Stimulated activated CD4-positive, alpha-beta T cell treated with anti-CD3 and anti-CD28 coated beads, Interleukin-4, amount 100 ng/mL, for 24 hours (primary cell): Measurements from ENCODE around the gene NXPH4.

Source experiments
- DNase-seq: peaks from one replicate; pipeline ENCODE4 v3.0.0-alpha.2; 2020

NXPH4 gene

DNA sequence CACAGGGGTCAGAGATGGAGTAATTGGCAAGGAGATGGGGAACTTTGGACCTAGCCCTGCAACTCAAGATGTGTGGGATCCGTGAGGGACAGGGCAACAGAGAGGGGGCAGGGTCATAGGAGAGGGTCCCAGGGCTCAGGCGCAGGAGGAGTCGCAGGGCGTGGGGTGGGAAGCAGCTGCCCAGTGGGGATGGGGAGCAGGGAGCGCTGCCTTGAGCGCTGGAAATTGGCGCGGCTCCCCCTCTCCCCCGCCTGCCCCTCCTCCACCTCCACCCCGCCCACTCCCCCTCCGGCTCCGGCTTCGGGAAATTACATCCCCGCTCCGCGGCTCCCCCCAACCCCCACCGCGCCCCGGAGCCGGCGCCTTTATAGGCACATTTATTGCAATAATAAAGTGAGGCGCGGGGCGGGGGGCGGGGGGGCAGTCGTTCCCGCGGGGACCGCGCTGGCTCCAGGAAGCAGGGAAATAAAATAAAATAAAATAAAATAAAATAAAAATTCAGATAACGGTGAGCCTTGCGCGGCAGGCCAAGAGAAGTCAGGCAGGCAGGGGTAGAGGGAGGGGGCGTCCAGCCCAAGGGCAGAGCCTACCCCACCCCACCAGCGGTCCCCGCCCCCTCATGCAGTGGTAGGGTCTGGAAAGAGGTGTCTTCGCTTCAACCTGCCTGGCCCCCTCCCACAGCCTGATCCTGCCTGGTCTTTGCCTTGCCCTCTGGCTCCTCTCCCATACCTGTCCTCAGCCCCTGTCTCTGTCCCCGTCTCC is 3.6 kb downstream of the NXPH4 start:
- no peak for DNase-seq

- no peak for DNase-seq
These were observed 4.2 kb downstream of the NXPH4 start for GRCh38 chr12:57220770-57221168.

GRCh38 chr12:57221169-57221917 is 4.7 kb downstream of the NXPH4 start:
- no peak for DNase-seq

DNA sequence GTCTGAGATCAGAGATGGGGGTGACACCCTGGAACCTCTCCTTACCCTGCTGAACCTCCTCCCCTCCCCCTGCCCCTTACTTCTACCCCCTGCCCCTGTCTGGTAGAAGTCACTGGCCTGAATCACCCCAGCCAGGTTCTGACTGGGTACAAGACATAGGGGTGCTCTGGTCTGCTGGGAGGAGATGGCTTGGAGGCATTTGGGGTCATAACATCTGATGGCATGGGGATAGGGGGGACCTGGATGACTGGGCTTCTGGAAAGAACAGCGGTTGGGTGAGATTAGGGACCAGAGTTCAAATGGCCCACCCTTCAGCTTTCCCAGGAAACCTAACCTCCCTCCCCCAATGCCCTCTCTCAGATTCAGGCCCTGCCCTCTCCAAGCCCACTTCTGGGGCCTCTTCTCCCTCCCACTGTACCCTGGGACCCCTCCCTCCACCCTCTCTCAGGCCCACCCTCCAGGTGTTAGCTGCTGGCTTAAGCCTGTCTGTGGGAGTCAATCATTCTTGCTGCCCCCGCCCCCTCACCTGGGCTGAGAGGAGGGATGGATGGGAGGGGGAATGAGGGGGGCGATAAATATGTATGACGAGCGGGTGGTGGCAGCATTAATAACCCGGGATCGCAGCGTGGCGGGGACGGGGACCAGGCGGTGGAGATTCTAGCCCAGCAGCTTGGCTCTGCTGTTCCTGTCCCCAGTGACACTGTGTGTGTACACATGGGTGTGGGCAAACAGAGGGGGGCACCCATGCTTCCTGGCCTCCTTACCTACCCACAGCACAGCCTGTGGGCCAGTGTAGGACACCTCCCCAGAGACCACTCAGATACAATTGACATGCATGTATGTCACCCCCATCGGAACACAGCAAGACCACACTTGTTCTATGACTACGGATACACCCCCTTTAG is 5.9 kb downstream of the NXPH4 start:
- DNase-seq = no peak

- no peak for DNase-seq
These were observed 6.9 kb downstream of the NXPH4 start for GRCh38 chr12:57223191-57224165.

- DNase-seq = no peak
These were observed 7.8 kb downstream of the NXPH4 start for GRCh38 chr12:57224278-57224972.

DNA sequence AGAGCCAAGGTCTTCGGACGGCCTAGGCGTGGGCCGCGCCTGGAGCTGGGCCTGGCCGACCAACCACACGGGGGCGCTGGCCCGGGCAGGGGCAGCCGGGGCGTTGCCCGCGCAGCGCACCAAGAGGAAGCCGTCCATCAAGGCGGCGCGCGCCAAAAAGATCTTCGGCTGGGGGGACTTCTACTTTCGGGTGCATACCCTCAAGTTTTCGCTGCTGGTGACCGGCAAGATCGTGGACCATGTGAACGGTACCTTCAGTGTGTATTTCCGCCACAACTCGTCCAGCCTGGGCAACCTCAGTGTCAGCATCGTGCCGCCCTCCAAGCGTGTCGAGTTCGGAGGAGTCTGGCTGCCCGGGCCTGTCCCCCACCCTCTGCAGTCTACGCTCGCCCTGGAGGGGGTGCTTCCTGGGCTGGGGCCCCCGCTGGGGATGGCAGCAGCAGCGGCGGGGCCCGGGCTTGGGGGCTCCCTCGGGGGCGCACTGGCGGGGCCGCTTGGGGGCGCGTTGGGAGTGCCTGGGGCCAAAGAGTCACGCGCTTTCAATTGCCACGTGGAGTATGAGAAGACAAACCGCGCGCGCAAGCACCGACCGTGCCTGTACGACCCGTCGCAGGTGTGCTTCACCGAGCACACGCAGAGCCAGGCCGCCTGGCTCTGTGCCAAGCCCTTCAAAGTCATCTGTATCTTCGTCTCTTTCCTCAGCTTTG is 8.5 kb downstream of the NXPH4 start:
- DNase-seq = peak; percentile 49

GRCh38 chr12:57225680-57226210 is 9.2 kb downstream of the NXPH4 start:
- no peak for DNase-seq

GRCh38 chr12:57226588-57227314 is 10.2 kb downstream of the NXPH4 start:
- DNase-seq = no peak

DNA sequence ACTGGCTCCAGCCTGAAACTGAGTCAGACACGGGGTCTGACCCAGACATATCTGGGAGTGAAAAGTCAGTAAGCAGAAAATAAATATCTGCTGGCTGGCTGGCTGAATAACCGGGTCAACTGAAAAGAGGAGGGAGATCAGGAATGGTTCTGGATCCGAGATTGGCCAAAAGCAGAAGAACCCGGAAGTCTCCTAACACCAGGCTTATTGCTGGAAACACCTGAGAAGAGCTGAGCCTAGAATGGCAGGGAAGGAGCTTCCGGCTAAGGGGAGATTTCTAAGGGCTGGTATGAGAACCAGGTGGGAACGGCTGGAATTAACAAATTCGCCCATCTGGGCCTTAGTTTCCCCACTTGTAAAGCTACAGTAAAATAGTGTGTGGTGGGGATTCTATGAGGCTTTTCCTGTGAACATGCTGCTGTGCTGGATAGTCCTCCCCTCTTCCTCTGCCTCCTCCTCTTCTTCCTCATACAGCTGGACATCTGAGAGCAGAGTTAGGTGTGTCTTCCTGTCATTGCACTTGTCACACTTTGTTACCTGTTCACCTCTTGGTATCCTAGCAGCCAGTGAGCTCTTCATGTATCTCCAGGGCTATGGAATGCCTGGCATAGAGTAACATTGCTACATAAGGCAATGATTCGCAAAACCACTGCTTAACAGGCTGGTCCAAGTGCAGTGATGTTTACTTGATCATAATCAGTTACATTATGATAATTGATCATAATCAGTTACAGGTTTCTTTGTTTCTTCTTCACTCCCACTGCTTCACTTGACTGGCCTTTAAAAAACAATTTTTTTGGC is 10.9 kb downstream of the NXPH4 start:
- no peak for DNase-seq

- DNase-seq = no peak
These were observed 12.5 kb downstream of the NXPH4 start for GRCh38 chr12:57229046-57229633.

- peak; percentile 97 for DNase-seq
These were observed 13.2 kb downstream of the NXPH4 start, which contains the start of gene SHMT2 for GRCh38 chr12:57229634-57230380. TSS of gene SHMT2 (plus strand) at chr12:57229711. CDS start at chr12:57229779, 68 bp downstream.

- DNase-seq = no peak
These were observed 14.0 kb downstream of the NXPH4 start for GRCh38 chr12:57230381-57231155.

- DNase-seq = no peak
These were observed 14.9 kb downstream of the NXPH4 start for GRCh38 chr12:57231276-57232021.

DNA sequence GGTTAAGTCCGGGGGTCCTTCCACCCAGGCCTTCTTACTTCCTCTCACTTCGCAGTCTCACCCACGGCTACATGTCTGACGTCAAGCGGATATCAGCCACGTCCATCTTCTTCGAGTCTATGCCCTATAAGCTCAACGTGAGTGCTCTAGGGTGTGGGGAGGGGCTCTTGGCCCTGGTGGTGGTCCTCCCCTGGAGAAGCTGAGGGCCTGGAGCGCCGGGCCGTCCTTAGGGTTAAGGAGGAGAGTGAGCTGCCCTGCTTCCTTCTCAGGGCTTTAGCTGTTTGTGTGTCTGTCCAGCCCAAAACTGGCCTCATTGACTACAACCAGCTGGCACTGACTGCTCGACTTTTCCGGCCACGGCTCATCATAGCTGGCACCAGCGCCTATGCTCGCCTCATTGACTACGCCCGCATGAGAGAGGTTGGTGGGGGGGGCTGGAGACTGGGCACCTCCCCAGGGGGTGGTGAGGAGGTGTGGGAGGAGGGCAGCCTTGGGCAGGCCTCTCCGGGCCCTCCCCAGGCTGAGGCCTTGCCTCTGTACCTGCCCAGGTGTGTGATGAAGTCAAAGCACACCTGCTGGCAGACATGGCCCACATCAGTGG is 15.7 kb downstream of the NXPH4 start:
- DNase-seq = no peak
